Renal cortex interstitium (tissue), 11 donors: ENCODE results near the gene ARHGAP42. TPM values are rescaled to one million over a fixed set of nuclear protein-coding genes. Genes with fewer than 3 reads are reported as not detected.

Experiments
- DNase-seq, 11 donors: peaks; one replicate each; pipeline ENCODE4 v3.0.0-alpha.2; 2013; ENCODE audit warnings: low read depth in 9 of 11, low spot score in 4 of 11; ENCODE audit errors: extremely low read depth in 1 of 11
- polyA plus RNA-seq, 3 donors: library from polyadenylated mRNA; unstranded; fragments of 120-200 nt; gene quantifications; one replicate each; pipeline ENCODE4 v1.2.1, GENCODE V29; 2013; ENCODE audit not compliant: insufficient read length in 3 of 3

Gene ARHGAP42
- polyA plus RNA-seq, 3 donors: 25.6 to 30.6 (median 28.5) TPM

GRCh38 chr11:100673063-100673462 lies 14.0 kb upstream of the ARHGAP42 start:
- no peak for DNase-seq

GRCh38 chr11:100674212-100674611 lies 12.9 kb upstream of the ARHGAP42 start:
- DNase-seq: no peak

- DNase-seq: no peak
These were observed 11.9 kb upstream of the ARHGAP42 start for GRCh38 chr11:100675115-100675650.

GRCh38 chr11:100676901-100677300 lies 10.2 kb upstream of the ARHGAP42 start:
- DNase-seq: no peak

- DNase-seq: no peak
These were observed 9.3 kb upstream of the ARHGAP42 start for GRCh38 chr11:100677796-100678195.

GRCh38 chr11:100680070-100680469 lies 7.0 kb upstream of the ARHGAP42 start:
- no peak for DNase-seq

- no peak for DNase-seq
These were observed 6.0 kb upstream of the ARHGAP42 start for GRCh38 chr11:100681064-100681502.

GRCh38 chr11:100682247-100682969 lies 4.7 kb upstream of the ARHGAP42 start:
- DNase-seq: no peak

- DNase-seq: no peak
These were observed 4.0 kb upstream of the ARHGAP42 start for GRCh38 chr11:100683126-100683525.

GRCh38 chr11:100684101-100685065 lies 2.7 kb upstream of the ARHGAP42 start:
- DNase-seq: no peak

GRCh38 chr11:100686476-100687053 lies 523 bp upstream of the ARHGAP42 start:
- DNase-seq: no peak

GRCh38 chr11:100687630-100688395 lies 725 bp downstream of the ARHGAP42 start:
- peak; percentile 64 to 87 (median 78) for DNase-seq

GRCh38 chr11:100689141-100689540 lies 2.1 kb downstream of the ARHGAP42 start:
- no peak for DNase-seq

GRCh38 chr11:100691896-100692653 lies 5.0 kb downstream of the ARHGAP42 start:
- DNase-seq: no peak

- DNase-seq: no peak
These were observed 8.8 kb downstream of the ARHGAP42 start for GRCh38 chr11:100695911-100696310.

- DNase-seq: no peak
These were observed 16.1 kb downstream of the ARHGAP42 start for GRCh38 chr11:100703139-100703538.

GRCh38 chr11:100703801-100704575 lies 16.9 kb downstream of the ARHGAP42 start:
- no peak for DNase-seq
